Measurements from ENCODE around the gene CTPS1.

Gene CTPS1

GRCh38 chr1:40969445-40969844, 10.1 kb upstream of the CTPS1 start:
- DNase-seq, result no peak

DNA sequence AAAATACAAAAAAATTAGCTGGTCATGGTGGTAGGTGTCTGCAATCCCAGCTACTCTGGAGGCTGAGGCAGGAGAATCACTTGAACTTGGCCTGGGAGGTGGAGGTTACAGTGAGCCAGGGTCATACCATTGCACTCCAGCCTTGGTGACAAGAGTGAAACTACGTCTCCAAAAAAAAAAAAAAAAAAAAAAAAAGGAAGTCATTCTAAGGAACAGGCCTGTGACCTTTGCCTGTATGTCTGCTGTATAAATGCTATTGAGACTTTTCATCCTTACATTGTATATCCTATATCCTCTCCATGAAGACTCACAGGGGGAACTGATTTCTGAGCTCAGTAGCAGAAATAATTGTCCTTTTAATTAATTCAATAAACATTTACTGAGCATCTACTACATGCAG, 7.5 kb upstream of the CTPS1 start:
- DNase-seq, result no peak

DNA sequence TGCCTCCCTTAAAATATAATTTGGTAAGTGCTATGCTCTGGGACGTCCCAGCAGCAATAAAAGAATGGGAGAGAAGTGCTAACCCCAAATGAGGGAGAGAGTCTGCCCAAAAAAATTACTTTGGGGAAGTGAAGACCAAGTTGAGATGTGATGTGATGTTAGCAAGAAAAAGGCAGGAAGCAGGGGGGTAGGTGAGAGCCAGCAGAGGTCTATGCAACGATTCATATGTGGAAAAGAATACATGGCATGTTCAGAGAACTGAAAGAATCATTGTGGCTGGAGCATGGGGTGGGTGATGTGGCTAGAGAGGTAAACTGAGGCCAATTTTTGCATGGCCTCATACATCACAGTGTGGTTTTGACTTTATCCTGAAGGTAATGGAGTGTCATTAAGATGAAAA, 5.6 kb upstream of the CTPS1 start:
- DNase-seq, result no peak

DNA sequence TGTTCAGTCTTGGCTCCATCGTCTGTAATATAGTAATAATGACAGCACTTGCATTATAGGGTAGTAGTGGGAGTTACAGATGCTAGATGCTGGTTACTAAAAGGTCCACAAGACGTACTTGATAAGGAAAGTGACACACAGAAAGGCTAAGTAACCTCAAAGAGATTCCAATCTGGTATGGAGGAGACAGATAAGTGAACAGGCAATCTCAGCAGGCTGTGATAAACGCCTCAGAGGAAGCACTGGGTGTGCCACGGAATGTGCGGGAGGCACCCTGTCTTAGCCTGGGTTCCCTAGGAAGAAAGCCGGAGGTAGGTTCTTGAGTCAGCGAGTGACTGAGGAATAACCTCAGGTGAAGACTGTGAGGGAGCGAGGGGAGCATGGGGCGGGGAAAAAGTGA, 4.6 kb upstream of the CTPS1 start:
- no peak for DNase-seq

GRCh38 chr1:40976952-40977690, 2.4 kb upstream of the CTPS1 start:
- no peak for DNase-seq

DNA sequence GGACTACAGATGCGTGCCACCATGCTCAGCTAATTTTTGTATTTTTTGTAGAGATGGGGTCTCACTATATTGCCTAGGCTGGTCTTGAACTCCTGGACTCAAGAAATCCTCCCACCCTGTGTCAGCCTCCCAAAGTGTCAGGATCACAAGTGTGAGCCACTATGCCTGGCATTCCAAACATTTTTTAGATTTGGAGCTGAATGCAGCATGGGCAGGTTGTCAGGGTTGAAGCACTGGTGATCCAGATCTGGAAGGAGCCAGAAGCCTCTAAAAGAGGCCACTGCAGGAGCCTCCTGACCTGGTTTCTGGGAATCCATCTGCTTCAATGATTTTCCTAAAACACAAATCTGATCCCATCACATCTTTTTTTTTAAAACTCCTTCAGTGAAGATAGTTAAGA, 1.8 kb upstream of the CTPS1 start:
- DNase-seq, result no peak

GRCh38 chr1:40978886-40979240, 633 bp upstream of the CTPS1 start:
- DNase-seq, result no peak

DNA sequence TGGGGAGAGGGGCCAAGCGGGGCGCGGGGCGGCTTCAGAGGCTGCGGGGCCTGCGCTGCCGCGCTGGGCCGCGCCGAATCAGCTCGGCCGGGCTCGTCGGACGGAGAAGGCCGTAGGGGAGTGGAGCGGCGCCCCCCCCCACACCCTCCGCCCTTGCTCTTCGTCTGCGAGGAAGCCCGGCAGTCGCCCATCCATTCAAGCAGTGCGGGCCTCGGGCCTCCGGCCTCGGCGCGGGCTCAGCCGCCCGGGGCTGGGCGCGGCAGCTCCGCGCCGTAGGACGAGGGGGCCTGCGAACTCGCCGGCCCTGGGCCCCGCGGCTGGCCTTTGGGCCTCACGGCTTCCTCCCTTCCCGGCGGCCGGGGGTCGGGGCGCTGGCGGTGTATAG, 564 bp downstream of the CTPS1 start:
- DNase-seq, result no peak

- peak; percentile 40 for DNase-seq
Measured at GRCh38 chr1:40980453-40981121, 1.1 kb downstream of the CTPS1 start.

- DNase-seq, result no peak
Measured at GRCh38 chr1:40981691-40982448, 2.4 kb downstream of the CTPS1 start.

DNA sequence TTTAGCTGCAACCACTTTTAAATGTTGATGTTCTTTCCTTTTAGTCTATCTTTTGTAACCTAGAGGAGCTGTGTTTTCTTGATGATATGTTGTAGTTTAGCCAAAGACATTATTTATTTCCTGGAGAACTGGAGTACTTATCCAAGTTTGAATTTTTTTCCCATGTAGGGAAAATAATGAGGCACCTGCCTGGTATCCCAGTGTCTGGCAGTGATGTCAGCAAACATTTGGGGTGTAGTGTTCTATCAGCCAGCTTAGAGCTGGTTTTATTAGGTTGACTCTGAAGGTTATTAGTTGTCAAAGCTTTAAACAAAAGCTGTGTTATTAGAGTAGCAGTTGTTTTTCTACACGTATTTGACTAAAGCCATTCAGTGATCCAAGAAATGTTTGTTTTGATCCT, 3.2 kb downstream of the CTPS1 start:
- DNase-seq, result no peak

DNA sequence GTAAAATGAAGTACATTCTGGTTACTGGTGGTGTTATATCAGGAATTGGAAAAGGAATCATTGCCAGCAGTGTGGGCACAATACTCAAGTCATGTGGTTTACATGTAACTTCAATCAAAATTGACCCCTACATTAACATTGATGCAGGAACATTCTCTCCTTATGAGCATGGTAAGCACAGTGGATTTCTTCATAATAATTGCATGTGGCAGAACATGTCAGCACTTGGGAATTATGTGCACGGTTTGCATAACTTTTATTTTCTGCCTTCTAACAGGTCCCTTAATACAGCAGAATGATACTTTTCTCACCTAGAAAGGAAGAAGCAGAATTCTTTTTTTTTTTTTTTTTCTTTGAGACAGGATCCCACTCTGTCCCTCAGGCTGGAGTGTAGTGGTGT, 3.8 kb downstream of the CTPS1 start:
- DNase-seq, result no peak

- no peak for DNase-seq
Measured at GRCh38 chr1:40984066-40984465, 4.6 kb downstream of the CTPS1 start.

DNA sequence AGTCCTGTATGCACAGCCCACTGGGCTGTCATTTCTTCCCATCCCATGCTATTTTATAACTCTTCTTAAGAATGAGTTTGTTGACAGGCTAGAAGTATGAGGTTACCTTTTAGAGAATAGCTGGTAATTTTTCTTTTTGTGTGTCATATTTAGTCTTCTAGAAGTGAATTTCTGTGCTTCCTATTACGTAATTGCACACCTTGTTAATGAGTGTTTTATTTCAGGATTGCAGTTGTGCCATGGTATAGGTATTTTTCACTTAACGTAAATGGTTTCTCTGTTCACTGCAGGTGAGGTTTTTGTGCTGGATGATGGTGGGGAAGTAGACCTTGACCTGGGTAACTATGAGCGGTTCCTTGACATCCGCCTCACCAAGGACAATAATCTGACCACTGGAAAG, 5.0 kb downstream of the CTPS1 start:
- DNase-seq, result no peak

- no peak for DNase-seq
Measured at GRCh38 chr1:40985161-40985560, 5.7 kb downstream of the CTPS1 start.

- no peak for DNase-seq
Measured at GRCh38 chr1:40985875-40986274, 6.4 kb downstream of the CTPS1 start.

- DNase-seq, result no peak
Measured at GRCh38 chr1:40986328-40986783, 6.9 kb downstream of the CTPS1 start.

DNA sequence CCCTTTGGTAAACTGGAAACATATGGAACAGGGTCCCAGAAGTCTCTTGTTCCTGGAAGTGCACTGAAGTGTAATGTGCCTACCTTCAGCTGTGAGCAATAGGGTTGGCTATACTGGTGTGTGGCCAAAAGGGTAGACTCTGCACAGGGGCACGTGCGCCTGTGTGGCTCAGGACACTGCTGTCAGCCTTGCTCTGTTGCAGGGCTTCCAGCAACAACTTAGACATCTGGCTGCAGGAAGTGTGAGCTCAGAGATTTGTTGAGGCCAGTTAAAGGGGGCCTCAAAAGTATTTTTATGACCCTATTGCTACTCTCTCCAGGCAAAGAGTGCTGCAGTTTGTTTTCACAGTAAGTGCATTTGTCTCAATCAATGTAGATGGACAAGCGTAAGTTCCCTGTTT, 7.5 kb downstream of the CTPS1 start:
- no peak for DNase-seq

- no peak for DNase-seq
Measured at GRCh38 chr1:40987439-40988276, 8.2 kb downstream of the CTPS1 start.

DNA sequence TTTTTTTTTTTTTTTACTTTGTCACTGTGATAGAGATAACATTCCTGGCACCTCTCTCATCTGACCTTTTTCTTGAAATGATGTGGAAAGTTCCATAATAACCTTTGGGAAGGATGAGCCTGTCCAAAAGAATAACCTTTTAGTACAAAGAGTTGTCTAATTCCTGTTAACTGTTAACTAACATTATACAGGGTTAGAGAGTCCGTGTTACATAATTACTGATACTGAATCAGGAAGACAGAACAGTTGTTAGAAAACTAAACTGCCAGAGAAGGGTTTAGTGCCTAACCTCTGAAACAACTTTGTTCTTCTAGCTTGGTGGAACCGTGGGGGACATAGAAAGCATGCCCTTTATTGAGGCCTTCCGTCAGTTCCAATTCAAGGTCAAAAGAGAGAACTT, 8.8 kb downstream of the CTPS1 start:
- no peak for DNase-seq

- no peak for DNase-seq
Measured at GRCh38 chr1:40989066-40989465, 9.6 kb downstream of the CTPS1 start.

DNA sequence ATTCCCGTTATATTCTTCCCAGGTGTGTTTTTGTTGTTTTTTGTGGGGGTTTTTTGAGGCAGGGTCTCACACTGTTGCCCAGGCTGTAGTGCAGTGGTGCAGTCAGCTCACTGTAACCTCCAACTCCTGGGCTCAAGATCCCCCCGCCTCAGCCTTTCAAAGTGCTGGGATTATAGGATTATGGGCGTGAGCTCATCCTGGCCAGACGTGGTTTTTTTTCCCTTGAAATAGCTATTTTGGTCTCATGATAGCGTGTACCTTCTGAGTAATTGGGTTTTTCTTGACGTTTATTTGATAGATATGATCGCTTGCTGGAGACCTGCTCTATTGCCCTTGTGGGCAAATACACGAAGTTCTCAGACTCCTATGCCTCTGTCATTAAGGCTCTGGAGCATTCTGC, 17.6 kb downstream of the CTPS1 start:
- DNase-seq, result no peak

DNA sequence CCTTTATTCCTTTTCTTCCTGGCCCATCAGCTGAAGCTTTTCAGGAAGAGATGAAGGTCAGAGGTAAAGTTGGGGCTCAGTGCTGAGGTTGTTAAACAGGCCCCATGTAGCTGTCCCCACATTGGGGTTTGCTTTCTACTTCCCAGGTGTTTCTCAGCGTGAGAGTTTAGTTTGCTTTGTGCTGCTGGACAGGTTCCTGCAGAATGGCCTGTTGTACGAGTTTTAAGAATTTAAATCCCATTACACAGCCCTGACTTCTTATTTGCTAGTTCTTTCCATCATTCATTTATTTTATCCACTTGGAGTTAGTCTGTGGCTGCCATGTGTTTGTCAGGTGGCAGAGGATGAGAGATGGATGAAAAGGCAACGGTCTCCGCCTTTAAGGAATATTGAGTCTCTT, 19.2 kb downstream of the CTPS1 start:
- DNase-seq, result no peak
